ENCODE results near the gene NUTM2D.
"Not testable (repeated sequence)": the region's sequence is repeated elsewhere in the genome, so short reads cannot be mapped to it uniquely, and the experiment has no call there.

GRCh38 chr10:87309657-87310056 is 47.9 kb upstream of the NUTM2D start:
- not testable (repeated sequence) for TF ChIP-seq CTCF (IDR thresholded peaks at IDR 0.05); EZH2 (IDR thresholded peaks at IDR 0.05; ENCODE audit: borderline replicate concordance, insufficient read depth, low read depth, low read length, poor library complexity, severe bottlenecking)

All from B cell (primary cell).